HCT116 (cell line): ENCODE data around the gene CD22. TPM values are rescaled to one million over a fixed set of nuclear protein-coding genes. Genes with fewer than 3 reads are reported as not detected.

Experiments used
- ATAC-seq: fragments of 200-7000 bp; cut with Tn5 transposase; 2 replicates; pipeline ENCODE4 v1.9.1; 2020; ENCODE audit warnings: mild to moderate bottlenecking, moderate library complexity
- BruUV-seq: library from RNA; stranded (reverse); fragments of 400-500 nt; replicated peaks from 2 replicates; lab custom pipeline; 2021; lab: Mats Ljungman, UMichigan
- CTCF ChIA-PET: fragments of 300-600 bp; sonication (Branson Sonifier 250); formaldehyde crosslinking; loops from one replicate; lab custom pipeline; 2021; ENCODE audit warnings: antibody characterized with exemption; lab: Charles Lee
- POLR2A ChIA-PET: fragments of 300-600, 350-600 bp; sonication (Branson Sonifier 250); formaldehyde crosslinking; loops from one replicate; lab custom pipeline; 2021; ENCODE audit warnings: antibody characterized with exemption; lab: Charles Lee
- RAD21 ChIA-PET, 2 experiments: fragments of 300-600 bp; sonication (Branson Sonifier 250); formaldehyde crosslinking; loops; one replicate each; lab custom pipeline; 2023; ENCODE audit warnings: low total read pairs in 2 of 2; ENCODE audit not compliant: uncharacterized antibody in 2 of 2, unreplicated experiment in 2 of 2, low non-redundant PET in 1 of 2; lab: Charles Lee
- DNase-seq: peaks from one replicate; pipeline ENCODE4 v3.0.0-alpha.2; 2010; ENCODE audit warnings: low read depth, low spot score
- H2AFZ ChIP-seq: fragments of 200-600 bp; shearing (Covaris generic), sonication (generic); 2 replicates; pipeline ENCODE4 v1.6.1; 2017; ENCODE audit warnings: low read depth, mixed run types, mixed read lengths, antibody characterized with exemption, low read length; ENCODE audit not compliant: poor library complexity, severe bottlenecking
- H3K27ac ChIP-seq: 2 replicates; pipeline ENCODE4 v1.5.1; 2012; ENCODE audit warnings: low read depth, low read length
- H3K27me3 ChIP-seq: fragments of 200-600 bp; sonication (generic); 2 replicates; pipeline ENCODE4 v1.6.1; 2016; ENCODE audit warnings: mixed run types, low read length, mixed read lengths; ENCODE audit not compliant: insufficient read depth
- H3K36me3 ChIP-seq, 2 experiments: fragments of 200-500 bp in 1 of 2; fragments of 200-600 bp in 1 of 2; sonication (Bioruptor generic) in 1 of 2; sonication (generic) in 1 of 2; 2 replicates each; pipeline versions ENCODE4 v1.5.1 to v1.6.1; 2014 to 2016; ENCODE audit warnings: low read length in 2 of 2, inconsistent platforms in 1 of 2, mixed read lengths in 1 of 2, mixed run types in 1 of 2; ENCODE audit not compliant: insufficient read depth in 2 of 2, control insufficient read depth in 1 of 2
- H3K4me1 ChIP-seq, 2 experiments: fragments of 200-600 bp in 1 of 2; sonication (generic) in 1 of 2; 2 replicates each; pipeline versions ENCODE4 v1.5.1 to v1.6.1; 2012 to 2017; ENCODE audit warnings: low read length in 2 of 2, inconsistent platforms in 1 of 2, mild to moderate bottlenecking in 1 of 2, mixed read lengths in 1 of 2, mixed run types in 1 of 2, moderate library complexity in 1 of 2; ENCODE audit not compliant: insufficient read depth in 2 of 2, control insufficient read depth in 1 of 2
- H3K4me2 ChIP-seq: fragments of 200-600 bp; sonication (generic); 2 replicates; pipeline ENCODE4 v1.6.1; 2017; ENCODE audit warnings: mixed run types, low read length, mixed read lengths
- H3K4me3 ChIP-seq, 2 experiments: fragments of 200-600 bp in 1 of 2; sonication (generic) in 1 of 2; replicated peaks in 1 of 2; 2 replicates each; pipeline ENCODE4 v1.5.1; 2011 to 2016; ENCODE audit warnings: low read length in 2 of 2, control low read depth in 1 of 2, low read depth in 1 of 2, mild to moderate bottlenecking in 1 of 2, mixed read lengths in 1 of 2, mixed run types in 1 of 2
- H3K79me2 ChIP-seq: fragments of 200-600 bp; sonication (generic); 2 replicates; pipeline ENCODE4 v1.6.1; 2017; ENCODE audit warnings: mild to moderate bottlenecking, mixed run types, low read length, moderate library complexity, mixed read lengths; ENCODE audit not compliant: insufficient read depth
- H3K9ac ChIP-seq: fragments of 200-600 bp; sonication (generic); 2 replicates; pipeline ENCODE4 v1.6.1; 2016; ENCODE audit warnings: low read length, mixed read lengths
- H3K9me2 ChIP-seq: fragments of 200-600 bp; sonication (generic), shearing (Covaris generic); 2 replicates; pipeline ENCODE4 v1.6.1; 2017; ENCODE audit warnings: mixed run types, mild to moderate bottlenecking, moderate library complexity; ENCODE audit not compliant: insufficient read depth
- H3K9me3 ChIP-seq, 2 experiments: fragments of 200-500 bp in 1 of 2; fragments of 200-600 bp in 1 of 2; sonication (Bioruptor generic) in 1 of 2; sonication (generic) in 1 of 2; 2 replicates each; pipeline ENCODE4 v1.6.1; 2014 to 2017; ENCODE audit warnings: low read length in 2 of 2, mixed read lengths in 2 of 2, inconsistent platforms in 1 of 2, low read depth in 1 of 2, mild to moderate bottlenecking in 1 of 2, mixed run types in 1 of 2, moderate library complexity in 1 of 2; ENCODE audit not compliant: control insufficient read depth in 1 of 2, insufficient read depth in 1 of 2
- H4K20me1 ChIP-seq: fragments of 200-600 bp; sonication (generic), shearing (Covaris generic); 2 replicates; pipeline ENCODE4 v1.6.1; 2017; ENCODE audit warnings: mixed run types, mild to moderate bottlenecking, moderate library complexity; ENCODE audit not compliant: insufficient read depth
- ATF3 ChIP-seq: IDR thresholded peaks from 2 replicates; pipeline ENCODE4 v1.6.1; 2012
- CBX3 ChIP-seq: IDR thresholded peaks from 2 replicates; pipeline ENCODE4 v1.6.1; 2012; ENCODE audit warnings: low read depth
- CEBPB ChIP-seq: IDR thresholded peaks from 2 replicates; pipeline ENCODE4 v1.6.1; 2012; ENCODE audit warnings: low read depth
- CTCF ChIP-seq, 3 experiments: fragments of 200-600 bp in 1 of 3; sonication (generic) in 1 of 3; IDR thresholded peaks in 2 of 3; conservative IDR thresholded peaks in 1 of 3; 2 replicates each; pipeline ENCODE4 v1.5.1; 2012 to 2017; ENCODE audit warnings: low read depth in 2 of 3, low read length in 2 of 3, antibody characterized with exemption in 1 of 3, borderline replicate concordance in 1 of 3, control low read depth in 1 of 3, mild to moderate bottlenecking in 1 of 3, mixed read lengths in 1 of 3, mixed run types in 1 of 3, moderate library complexity in 1 of 3; ENCODE audit not compliant: insufficient read depth in 1 of 3
- EGR1 ChIP-seq: IDR thresholded peaks from 2 replicates; pipeline ENCODE4 v1.6.1; 2012; ENCODE audit warnings: low read depth
- ELF1 ChIP-seq: IDR thresholded peaks from 2 replicates; pipeline ENCODE4 v1.6.1; 2012; ENCODE audit warnings: low read depth, borderline replicate concordance
- EZH2phosphoT487 ChIP-seq: fragments of 200-600 bp; IDR thresholded peaks from 2 replicates; pipeline ENCODE4 v1.6.1; 2018; ENCODE audit warnings: antibody characterized with exemption, borderline replicate concordance
- FOSL1 ChIP-seq: IDR thresholded peaks from 2 replicates; pipeline ENCODE4 v1.6.1; 2012; ENCODE audit warnings: low read depth
- JUND ChIP-seq: IDR thresholded peaks from 2 replicates; pipeline ENCODE4 v1.6.1; 2012
- POLR2A ChIP-seq: IDR thresholded peaks from 2 replicates; pipeline ENCODE4 v1.7.0; 2011; ENCODE audit warnings: borderline replicate concordance; ENCODE audit not compliant: insufficient read depth, insufficient read length; ENCODE audit errors: extremely low read depth
- POLR2AphosphoS5 ChIP-seq: IDR thresholded peaks from 2 replicates; pipeline ENCODE4 v1.6.1; 2011; ENCODE audit warnings: mild to moderate bottlenecking, low read depth, low read length, moderate library complexity
- RAD21 ChIP-seq: IDR thresholded peaks from 2 replicates; pipeline ENCODE4 v1.6.1; 2012; ENCODE audit warnings: low read depth, mild to moderate bottlenecking
- SIN3A ChIP-seq: IDR thresholded peaks from 2 replicates; pipeline ENCODE4 v1.6.1; 2012; ENCODE audit warnings: low read depth
- SRF ChIP-seq: IDR thresholded peaks from 2 replicates; pipeline ENCODE4 v1.6.1; 2012; ENCODE audit warnings: low read depth
- TCF7L2 ChIP-seq: IDR thresholded peaks from 2 replicates; pipeline ENCODE4 v1.7.0; 2011; ENCODE audit warnings: borderline replicate concordance, inconsistent platforms; ENCODE audit not compliant: insufficient read depth, insufficient read length; ENCODE audit errors: extremely low read depth
- YY1 ChIP-seq: IDR thresholded peaks from 2 replicates; pipeline ENCODE4 v1.6.1; 2011; ENCODE audit warnings: low read length, low read depth, moderate library complexity, mild to moderate bottlenecking; ENCODE audit not compliant: insufficient replicate concordance; ENCODE audit errors: extremely low read depth
- ZFX ChIP-seq: fragments of 450-650 bp; IDR thresholded peaks from 2 replicates; pipeline ENCODE4 v1.6.1; 2017
- ZNF274 ChIP-seq: fragments of 200-500 bp; sonication (Bioruptor generic); IDR thresholded peaks from 2 replicates; pipeline ENCODE4 v1.6.1; 2014; ENCODE audit warnings: mild to moderate bottlenecking, low read depth, low read length, inconsistent platforms
- intact Hi-C: fragments of 100-400 bp; cut with micrococcal nuclease; formaldehyde crosslinking; loops from 2 replicates; pipeline ENCODE4 v1.10.0; 2022
- total RNA-seq: library from RNA; stranded (reverse); gene quantifications from one replicate; pipeline ENCODE4 v1.2.1, GENCODE V29; 2021; ENCODE audit not compliant: unreplicated experiment
- TF ChIP-seq, protein P1 (sequence below): IDR thresholded peaks from 2 replicates; pipeline ENCODE4 v1.6.1; 2011; ENCODE audit warnings: mild to moderate bottlenecking, low read length, moderate library complexity; ENCODE audit not compliant: insufficient replicate concordance; ENCODE audit errors: extremely low read depth
- TF ChIP-seq, protein P2 (sequence below): IDR thresholded peaks from 2 replicates; pipeline ENCODE4 v1.6.1; 2012

Gene CD22
- total RNA-seq, 1 experiment from 2014 or later, result 7.0 TPM

DNA sequence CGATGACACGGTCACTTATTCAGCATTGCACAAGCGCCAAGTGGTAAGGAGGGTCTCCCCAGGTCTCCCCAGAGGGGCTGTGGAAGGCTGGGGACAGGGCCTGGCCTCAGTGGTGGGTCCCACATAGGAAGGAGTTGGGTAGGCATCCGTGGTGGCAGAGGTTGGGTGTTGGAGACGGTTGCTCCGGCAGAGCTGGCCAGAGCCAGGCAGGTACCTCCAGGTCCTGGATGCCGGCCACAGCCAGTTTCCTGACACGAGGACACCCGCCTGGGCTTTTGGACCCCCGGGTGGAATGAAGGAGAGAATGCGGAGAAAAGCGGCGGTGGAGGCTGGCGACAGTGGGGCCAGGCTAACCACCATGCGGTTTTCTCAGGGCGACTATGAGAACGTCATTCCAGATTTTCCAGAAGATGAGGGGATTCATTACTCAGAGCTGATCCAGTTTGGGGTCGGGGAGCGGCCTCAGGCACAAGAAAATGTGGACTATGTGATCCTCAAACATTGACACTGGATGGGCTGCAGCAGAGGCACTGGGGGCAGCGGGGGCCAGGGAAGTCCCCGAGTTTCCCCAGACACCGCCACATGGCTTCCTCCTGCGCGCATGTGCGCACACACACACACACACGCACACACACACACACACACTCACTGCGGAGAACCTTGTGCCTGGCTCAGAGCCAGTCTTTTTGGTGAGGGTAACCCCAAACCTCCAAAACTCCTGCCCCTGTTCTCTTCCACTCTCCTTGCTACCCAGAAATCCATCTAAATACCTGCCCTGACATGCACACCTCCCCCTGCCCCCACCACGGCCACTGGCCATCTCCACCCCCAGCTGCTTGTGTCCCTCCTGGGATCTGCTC is 17.4 kb downstream of the CD22 start:
- no peak for ATAC-seq
- no peaks in the 10 kb centered on the region for H3K4me1 ChIP-seq
- H3K9me3 ChIP-seq, result no peaks in the 10 kb centered on the region
- H4K20me1 ChIP-seq, result no peaks in the 10 kb centered on the region
- no peaks in the 10 kb centered on the region for H3K9me2 ChIP-seq
- no peak overlapping the region for H3K9ac ChIP-seq
- H3K27me3 ChIP-seq, result no peaks in the 10 kb centered on the region
- no peaks in the 10 kb centered on the region for H3K79me2 ChIP-seq
- H3K4me2 ChIP-seq, result no peak overlapping the region
- intact Hi-C loops, result no loop called here
- DNase-seq, result no peak
- TF ChIP-seq ELF1 (no peak), RAD21 (no peak), FOSL1 (no peak), SRF (no peak), CEBPB (no peak), TCF7L2 (no peak), JUND (no peak), POLR2AphosphoS5 (no peak), SIN3A (no peak), ATF3 (no peak), ZFX (no peak), POLR2A (no peak), EZH2phosphoT487 (no peak), CTCF (IDR thresholded peaks at IDR 0.05 in 2 of 3, conservative IDR thresholded peaks at IDR 0.05 in 1 of 3; ENCODE audit: borderline replicate concordance in 1 of 3, insufficient read depth in 1 of 3, low read depth in 2 of 3, low read length in 2 of 3) (no peak), YY1 (no peak), EGR1 (no peak), CBX3 (no peak), ZNF274 (no peak)
- TF ChIP-seq, protein P1, sequence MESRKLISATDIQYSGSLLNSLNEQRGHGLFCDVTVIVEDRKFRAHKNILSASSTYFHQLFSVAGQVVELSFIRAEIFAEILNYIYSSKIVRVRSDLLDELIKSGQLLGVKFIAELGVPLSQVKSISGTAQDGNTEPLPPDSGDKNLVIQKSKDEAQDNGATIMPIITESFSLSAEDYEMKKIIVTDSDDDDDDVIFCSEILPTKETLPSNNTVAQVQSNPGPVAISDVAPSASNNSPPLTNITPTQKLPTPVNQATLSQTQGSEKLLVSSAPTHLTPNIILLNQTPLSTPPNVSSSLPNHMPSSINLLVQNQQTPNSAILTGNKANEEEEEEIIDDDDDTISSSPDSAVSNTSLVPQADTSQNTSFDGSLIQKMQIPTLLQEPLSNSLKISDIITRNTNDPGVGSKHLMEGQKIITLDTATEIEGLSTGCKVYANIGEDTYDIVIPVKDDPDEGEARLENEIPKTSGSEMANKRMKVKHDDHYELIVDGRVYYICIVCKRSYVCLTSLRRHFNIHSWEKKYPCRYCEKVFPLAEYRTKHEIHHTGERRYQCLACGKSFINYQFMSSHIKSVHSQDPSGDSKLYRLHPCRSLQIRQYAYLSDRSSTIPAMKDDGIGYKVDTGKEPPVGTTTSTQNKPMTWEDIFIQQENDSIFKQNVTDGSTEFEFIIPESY, result no peak
- TF ChIP-seq, protein P2, sequence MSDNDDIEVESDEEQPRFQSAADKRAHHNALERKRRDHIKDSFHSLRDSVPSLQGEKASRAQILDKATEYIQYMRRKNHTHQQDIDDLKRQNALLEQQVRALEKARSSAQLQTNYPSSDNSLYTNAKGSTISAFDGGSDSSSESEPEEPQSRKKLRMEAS, result no peak
- POLR2A ChIA-PET, result no interaction called here
- no peaks in the 10 kb centered on the region for H3K36me3 ChIP-seq
- no peak overlapping the region for H3K27ac ChIP-seq
- no peak overlapping the region for H2AFZ ChIP-seq
- CTCF ChIA-PET, result no interaction called here
- RAD21 ChIA-PET, result no interaction called here
- no peak overlapping the region for H3K4me3 ChIP-seq
- no TSS peak for BruUV-seq
